IMR-90 (cell line): ENCODE results near the gene PRAMEF12. TPM values are rescaled to one million over a fixed set of nuclear protein-coding genes. Genes with fewer than 3 reads are reported as not detected.

Experiments used
- ATAC-seq: fragments of 200-7000 bp; cut with Tn5 transposase; 2 replicates; pipeline ENCODE4 v1.9.1; 2020; ENCODE audit warnings: low read depth, mild to moderate bottlenecking, moderate library complexity
- BruUV-seq: library from RNA; stranded (reverse); fragments of 400-500 nt; replicated peaks from 2 replicates; lab custom pipeline; 2021; lab: Mats Ljungman, UMichigan
- CTCF ChIA-PET: fragments of 300-600 bp; formaldehyde crosslinking; extraction: SDS; loops from one replicate; lab custom pipeline; 2021; ENCODE audit warnings: antibody characterized with exemption; lab: Yijun Ruan, JAX
- POLR2A ChIA-PET: fragments of 300-600 bp; sonication (Branson Sonifier 250); formaldehyde crosslinking; loops from one replicate; lab custom pipeline; 2022; ENCODE audit warnings: antibody characterized with exemption; ENCODE audit not compliant: unreplicated experiment; lab: Charles Lee
- DNase-seq: peaks from one replicate; pipeline ENCODE4 v3.0.0; 2013
- H2AFZ ChIP-seq: replicated peaks from 2 replicates; pipeline ENCODE3; 2013; ENCODE audit warnings: low read length, mild to moderate bottlenecking; ENCODE audit not compliant: poor library complexity
- H2AK5ac ChIP-seq: 2 replicates; pipeline ENCODE4 v1.6.1; 2013; ENCODE audit warnings: low read depth, low read length, inconsistent platforms
- H2AK9ac ChIP-seq: replicated peaks from 2 replicates; pipeline ENCODE3; 2013; ENCODE audit warnings: mild to moderate bottlenecking, low read depth, low read length, moderate library complexity; ENCODE audit not compliant: poor library complexity
- H2BK120ac ChIP-seq: 2 replicates; pipeline ENCODE4 v1.6.1; 2013; ENCODE audit warnings: low read depth, low read length, inconsistent platforms
- H2BK15ac ChIP-seq: 3 replicates; pipeline ENCODE4 v1.6.1; 2013; ENCODE audit warnings: low read depth, low read length, inconsistent platforms
- H2BK20ac ChIP-seq: 2 replicates; pipeline ENCODE4 v1.6.1; 2013; ENCODE audit warnings: low read depth, mild to moderate bottlenecking, inconsistent platforms, low read length, moderate library complexity
- H2BK5ac ChIP-seq: 2 replicates; pipeline ENCODE4 v1.6.1; 2013; ENCODE audit warnings: mild to moderate bottlenecking, low read depth, low read length, inconsistent platforms; ENCODE audit not compliant: poor library complexity, severe bottlenecking
- H3K14ac ChIP-seq: replicated peaks from 2 replicates; pipeline ENCODE4 v1.6.1; 2013; ENCODE audit warnings: low read depth, low read length, inconsistent platforms
- H3K18ac ChIP-seq: 2 replicates; pipeline ENCODE4 v1.6.1; 2013; ENCODE audit warnings: low read depth, low read length, control low read depth
- H3K23ac ChIP-seq: 2 replicates; pipeline ENCODE4 v1.6.1; 2013; ENCODE audit warnings: low read depth, low read length, inconsistent platforms
- H3K27ac ChIP-seq: 2 replicates; pipeline ENCODE4 v1.5.1; 2013; ENCODE audit warnings: mild to moderate bottlenecking, control low read depth, low read length; ENCODE audit not compliant: insufficient read depth
- H3K27me3 ChIP-seq: 2 replicates; pipeline ENCODE4 v1.6.1; 2013; ENCODE audit warnings: low read length; ENCODE audit not compliant: control insufficient read depth, insufficient read depth
- H3K36me3 ChIP-seq: 2 replicates; pipeline ENCODE4 v1.6.1; 2013; ENCODE audit warnings: low read length, mixed read lengths; ENCODE audit not compliant: control insufficient read depth, insufficient read depth
- H3K4ac ChIP-seq: 2 replicates; pipeline ENCODE4 v1.6.1; 2013; ENCODE audit warnings: low read depth, low read length, inconsistent platforms
- H3K4me1 ChIP-seq: 2 replicates; pipeline ENCODE4 v1.6.1; 2013; ENCODE audit warnings: low read length, mixed read lengths; ENCODE audit not compliant: control insufficient read depth, insufficient read depth
- H3K4me2 ChIP-seq: 2 replicates; pipeline ENCODE4 v1.6.1; 2013; ENCODE audit warnings: low read depth, mild to moderate bottlenecking, control low read depth, low read length, moderate library complexity
- H3K4me3 ChIP-seq: 2 replicates; pipeline ENCODE4 v1.5.1; 2013; ENCODE audit warnings: low read depth, mild to moderate bottlenecking, control low read depth, low read length, moderate library complexity; ENCODE audit not compliant: insufficient read depth
- H3K56ac ChIP-seq: 2 replicates; pipeline ENCODE4 v1.6.1; 2013; ENCODE audit warnings: low read length, inconsistent platforms; ENCODE audit not compliant: insufficient read depth; ENCODE audit errors: extremely low read depth
- H3K79me1 ChIP-seq, 2 experiments: 2 replicates each; pipeline ENCODE4 v1.6.1; 2013; ENCODE audit warnings: low read length in 2 of 2, inconsistent platforms in 1 of 2, low read depth in 1 of 2
- H3K9ac ChIP-seq: 2 replicates; pipeline ENCODE4 v1.6.1; 2013; ENCODE audit warnings: low read depth, low read length, control low read depth
- H3K9me1 ChIP-seq: 2 replicates; pipeline ENCODE4 v1.6.1; 2013; ENCODE audit warnings: low read length, inconsistent platforms; ENCODE audit not compliant: insufficient read depth
- H3K9me3 ChIP-seq: 2 replicates; pipeline ENCODE4 v1.6.1; 2013; ENCODE audit warnings: low read length; ENCODE audit not compliant: control insufficient read depth, insufficient read depth
- H4K20me1 ChIP-seq: 2 replicates; pipeline ENCODE4 v1.6.1; 2013; ENCODE audit warnings: low read length, inconsistent platforms; ENCODE audit not compliant: insufficient read depth
- H4K5ac ChIP-seq: 2 replicates; pipeline ENCODE4 v1.6.1; 2013; ENCODE audit warnings: mild to moderate bottlenecking, low read depth, low read length, control low read depth
- H4K8ac ChIP-seq, 2 experiments: 2 replicates each; pipeline ENCODE4 v1.6.1; 2013; ENCODE audit warnings: low read depth in 2 of 2, low read length in 2 of 2, control low read depth in 1 of 2, inconsistent platforms in 1 of 2
- H4K91ac ChIP-seq: 2 replicates; pipeline ENCODE4 v1.6.1; 2013; ENCODE audit warnings: low read depth, low read length, inconsistent platforms; ENCODE audit not compliant: insufficient read depth
- BHLHE40 ChIP-seq: fragments of 150-350 bp; IDR thresholded peaks from 2 replicates; pipeline ENCODE4 v1.6.1; 2016; ENCODE audit warnings: mild to moderate bottlenecking, low read depth, low read length
- CEBPB ChIP-seq: IDR thresholded peaks from 2 replicates; pipeline ENCODE4 v1.6.1; 2012; ENCODE audit warnings: low read depth, low read length, improper control_type of control experiment
- CHD1 ChIP-seq: IDR thresholded peaks from 2 replicates; pipeline ENCODE4 v1.6.1; 2012; ENCODE audit warnings: low read depth, low read length, improper control_type of control experiment
- MAZ ChIP-seq: IDR thresholded peaks from 2 replicates; pipeline ENCODE4 v1.6.1; 2012; ENCODE audit warnings: low read depth, mild to moderate bottlenecking, low read length, improper control_type of control experiment, moderate library complexity, borderline replicate concordance
- MXI1 ChIP-seq: IDR thresholded peaks from 2 replicates; pipeline ENCODE4 v1.6.1; 2012; ENCODE audit warnings: low read depth, mild to moderate bottlenecking, low read length, moderate library complexity, borderline replicate concordance
- NFE2L2 ChIP-seq: fragments of 150-350 bp; IDR thresholded peaks from 2 replicates; pipeline ENCODE4 v1.6.1; 2016; ENCODE audit warnings: low read depth, mild to moderate bottlenecking, low read length
- WGBS, 2 experiments: methylation state at CpG; one replicate each; pipeline versions ENCODE4 v1.1.5 to v1.1.7; 2013; ENCODE audit warnings: missing lambda C conversion rate in 2 of 2; ENCODE audit not compliant: insufficient read length in 1 of 2; ENCODE audit errors: extremely low coverage in 2 of 2; 5-methylcytosine and 5-hydroxymethylcytosine counted together
- dilution Hi-C: fragments of 300-500 bp; cut with HindIII; formaldehyde crosslinking; loops from one replicate; pipeline ENCODE4 v1.14.3; 2018; ENCODE audit warnings: low sequenced_read_pairs; ENCODE audit not compliant: unreplicated experiment
- in situ Hi-C: fragments of 300-500 bp; cut with MboI; formaldehyde crosslinking; loops from 3 replicates; pipeline ENCODE4 v1.14.3; 2019; ENCODE audit warnings: low sequenced_read_pairs, inconsistent platforms, mixed read lengths
- intact Hi-C: fragments of 100-400 bp; cut with micrococcal nuclease; formaldehyde crosslinking; loops from 2 replicates; pipeline ENCODE4 v1.10.0; 2022
- polyA plus RNA-seq, 3 experiments: library from polyadenylated mRNA; depleted of rRNA; stranded (reverse); fragments of >200 nt; gene quantifications; 2 replicates each; pipeline ENCODE4 v1.2.3, GENCODE V29; 2012; ENCODE audit warnings: low replicate concordance in 1 of 3
- total RNA-seq: library from RNA; depleted of rRNA; stranded (reverse); fragments of >200 nt; gene quantifications from 2 replicates; pipeline ENCODE4 v1.2.3, GENCODE V29; 2012
- TF ChIP-seq, protein P1 (sequence below): fragments of 150-350 bp; IDR thresholded peaks from 2 replicates; pipeline ENCODE4 v1.6.1; 2017; ENCODE audit warnings: mild to moderate bottlenecking, antibody characterized with exemption, low read length, low read depth

PRAMEF12 gene
- total and polyA plus RNA-seq, 2 of the 4 experiments (the other 2 are of a cell fraction) = not detected

DNA sequence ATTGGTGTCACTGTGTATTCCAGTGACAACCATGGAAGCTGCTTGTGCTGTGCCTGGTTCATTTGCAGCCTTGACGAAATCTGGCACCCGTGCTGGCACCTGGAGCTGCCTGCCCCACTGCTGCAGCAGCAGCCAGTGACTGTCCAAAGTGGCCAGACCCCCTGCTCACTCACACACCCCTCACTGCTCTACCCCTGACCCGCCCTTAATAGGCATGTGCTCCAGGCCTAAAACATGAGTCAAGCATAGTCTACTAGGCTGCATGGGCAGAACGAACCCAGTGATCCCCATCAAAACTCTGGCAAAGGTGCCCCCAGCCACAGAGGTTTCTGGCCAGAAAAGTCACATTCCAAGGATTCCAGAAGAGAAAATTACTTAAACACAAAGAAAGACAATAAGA is 25.4 kb downstream of the PRAMEF12 start:
- no peak overlapping the region for H3K18ac ChIP-seq
- ATAC-seq = no peak
- no TSS peak for BruUV-seq
- H4K5ac ChIP-seq = no peak overlapping the region
- CTCF ChIA-PET = no interaction called here
- H3K27ac ChIP-seq = no peak overlapping the region
- no peaks in the 10 kb centered on the region for H3K9me1 ChIP-seq
- H2AFZ ChIP-seq = no peak overlapping the region
- H3K4me2 ChIP-seq = no peak overlapping the region
- H3K36me3 ChIP-seq = no peaks in the 10 kb centered on the region
- dilution Hi-C loops = no loop called here
- no peak overlapping the region for H4K8ac ChIP-seq
- no peak overlapping the region for H2AK9ac ChIP-seq
- H2BK120ac ChIP-seq = no peak overlapping the region
- DNase-seq = no peak
- POLR2A ChIA-PET = no interaction called here
- in situ Hi-C loops = no loop called here
- 60% methylated on average over 1 of the region's 4 CpGs; no CpG with 5 or more reads in 1 of the 2 experiments for WGBS, 2 experiments
- intact Hi-C loops = no loop called here
- H3K14ac ChIP-seq = no peak overlapping the region
- no peak overlapping the region for H3K56ac ChIP-seq
- H2BK15ac ChIP-seq = no peak overlapping the region
- no peak overlapping the region for H2BK20ac ChIP-seq
- no peaks in the 10 kb centered on the region for H4K20me1 ChIP-seq
- no peak overlapping the region for H2BK5ac ChIP-seq
- no peak overlapping the region for H3K9ac ChIP-seq
- no peak overlapping the region for H3K23ac ChIP-seq
- no peaks in the 10 kb centered on the region for H3K27me3 ChIP-seq
- H3K4ac ChIP-seq = no peak overlapping the region
- H3K9me3 ChIP-seq = peaks cover 15% of the 10 kb centered on the region
- no peak overlapping the region for H4K91ac ChIP-seq
- H3K79me1 ChIP-seq = no peaks in the 10 kb centered on the region
- no peak overlapping the region for H3K4me3 ChIP-seq
- H3K4me1 ChIP-seq = no peaks in the 10 kb centered on the region
- no peak for TF ChIP-seq CEBPB
- TF ChIP-seq, protein P1, sequence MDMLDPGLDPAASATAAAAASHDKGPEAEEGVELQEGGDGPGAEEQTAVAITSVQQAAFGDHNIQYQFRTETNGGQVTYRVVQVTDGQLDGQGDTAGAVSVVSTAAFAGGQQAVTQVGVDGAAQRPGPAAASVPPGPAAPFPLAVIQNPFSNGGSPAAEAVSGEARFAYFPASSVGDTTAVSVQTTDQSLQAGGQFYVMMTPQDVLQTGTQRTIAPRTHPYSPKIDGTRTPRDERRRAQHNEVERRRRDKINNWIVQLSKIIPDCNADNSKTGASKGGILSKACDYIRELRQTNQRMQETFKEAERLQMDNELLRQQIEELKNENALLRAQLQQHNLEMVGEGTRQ = no peak
- no peak for TF ChIP-seq MXI1
- TF ChIP-seq BHLHE40 = no peak
- TF ChIP-seq NFE2L2 = no peak
- TF ChIP-seq CHD1 = no peak
- no peak for TF ChIP-seq MAZ
- no peak overlapping the region for H2AK5ac ChIP-seq
